IMR-90 (cell line): Measurements from ENCODE around the gene PRSS33.

Experiments
- BHLHE40 ChIP-seq: fragments of 150-350 bp; IDR thresholded peaks from 2 replicates; pipeline ENCODE4 v1.6.1; 2016; ENCODE audit warnings: mild to moderate bottlenecking, low read depth, low read length
- CHD1 ChIP-seq: IDR thresholded peaks from 2 replicates; pipeline ENCODE4 v1.6.1; 2012; ENCODE audit warnings: low read depth, low read length, improper control_type of control experiment
- CTCF ChIP-seq: conservative IDR thresholded peaks from 2 replicates; pipeline ENCODE4 v1.5.1; 2012; ENCODE audit warnings: mild to moderate bottlenecking, low read depth, low read length, improper control_type of control experiment
- FOS ChIP-seq: fragments of 150-350 bp; IDR thresholded peaks from 2 replicates; pipeline ENCODE4 v1.6.1; 2016; ENCODE audit warnings: low read depth, low read length
- MAFK ChIP-seq: IDR thresholded peaks from 2 replicates; pipeline ENCODE4 v1.6.1; 2012; ENCODE audit warnings: low read depth, low read length, improper control_type of control experiment
- MAZ ChIP-seq: IDR thresholded peaks from 2 replicates; pipeline ENCODE4 v1.6.1; 2012; ENCODE audit warnings: low read depth, mild to moderate bottlenecking, low read length, improper control_type of control experiment, moderate library complexity, borderline replicate concordance
- POLR2A ChIP-seq: IDR thresholded peaks from 2 replicates; pipeline ENCODE4 v1.6.1; 2012; ENCODE audit warnings: mild to moderate bottlenecking, low read depth, low read length
- RAD21 ChIP-seq: IDR thresholded peaks from 2 replicates; pipeline ENCODE4 v1.6.1; 2012; ENCODE audit warnings: low read length, improper control_type of control experiment
- RCOR1 ChIP-seq: IDR thresholded peaks from 2 replicates; pipeline ENCODE4 v1.6.1; 2012; ENCODE audit warnings: mild to moderate bottlenecking, low read length, improper control_type of control experiment; ENCODE audit not compliant: insufficient replicate concordance
- RFX5 ChIP-seq: IDR thresholded peaks from 2 replicates; pipeline ENCODE4 v1.8.0; 2012; ENCODE audit warnings: low read depth, mild to moderate bottlenecking, low read length, moderate library complexity
- SMC3 ChIP-seq: fragments of 150-350 bp; IDR thresholded peaks from 2 replicates; pipeline ENCODE4 v1.6.1; 2016; ENCODE audit warnings: low read depth, mild to moderate bottlenecking, antibody characterized with exemption, low read length, moderate library complexity
- USF2 ChIP-seq: fragments of 150-350 bp; IDR thresholded peaks from 2 replicates; pipeline ENCODE4 v1.6.1; 2017; ENCODE audit warnings: mild to moderate bottlenecking, antibody characterized with exemption, low read length, low read depth

GRCh38 chr16:2775765-2776499 is 11.4 kb downstream of the PRSS33 start:
- TF ChIP-seq CTCF (no peak), POLR2A (no peak), RFX5 (no peak), FOS (no peak), CHD1 (no peak), BHLHE40 (no peak), USF2 (no peak), RAD21 (no peak), MAZ (no peak), MAFK (no peak), SMC3 (no peak), RCOR1 (no peak)
